ENCODE measurements around the gene SLFN12. TPM values are rescaled to one million over a fixed set of nuclear protein-coding genes. Genes with fewer than 3 reads are reported as not detected.

The SLFN12 gene
- total RNA-seq, 2 donors from 2014 or later, result 4.9 to 6.0 TPM

GRCh38 chr17:35449371-35449931 lies 17.2 kb upstream of the SLFN12 start:
- ATAC-seq (peak; percentile 16), DNase-seq (peak in 2 of 4 donors; percentile 27 to 33)
- Histone ChIP-seq H3K9me3 (no peaks in the 10 kb centered on the region), H3K4me3 (no peak overlapping the region), H3K27me3 (peaks cover 0 to 5% of the 10 kb centered on the region in 2 donors), H3K4me1 (peaks cover 17% of the 10 kb centered on the region), H3K27ac (no peak overlapping the region), H3K36me3 (replicated peaks in 1 of 2; ENCODE audit: insufficient read depth in 1 of 2, low read depth in 2 of 2) (no peaks in the 10 kb centered on the region)
- 8 to 13% methylated on average over 32 to 36 of the region's 36 CpGs for WGBS, 2 donors
- intact Hi-C loops (cut with DNase I), result no loop called here
- no peak for TF ChIP-seq CTCF (IDR thresholded peaks at IDR 0.05)
- TF ChIP-seq POLR2A (IDR thresholded peaks at IDR 0.05), result no peak

- H3K4me3 ChIP-seq, result no peak overlapping the region
- 17 to 28% methylated on average over 9 to 16 of the region's 16 CpGs for WGBS, 2 donors
- no peak for DNase-seq
- ATAC-seq, result no peak
- H3K27me3 ChIP-seq, result peaks cover 0 to 5% of the 10 kb centered on the region in 2 donors
- peaks cover 17% of the 10 kb centered on the region for H3K4me1 ChIP-seq
- H3K27ac ChIP-seq, result no peak overlapping the region
- intact Hi-C loops (cut with DNase I), result no loop called here
- TF ChIP-seq POLR2A (IDR thresholded peaks at IDR 0.05), result no peak
- TF ChIP-seq CTCF (IDR thresholded peaks at IDR 0.05), result no peak
- no peaks in the 10 kb centered on the region for H3K9me3 ChIP-seq
- no peaks in the 10 kb centered on the region for H3K36me3 ChIP-seq (replicated peaks in 1 of 2; ENCODE audit: insufficient read depth in 1 of 2, low read depth in 2 of 2)
Observed at GRCh38 chr17:35448899-35449227, 16.6 kb upstream of the SLFN12 start.

- Histone ChIP-seq H3K9me3 (no peaks in the 10 kb centered on the region), H3K27me3 (peaks cover 0 to 5% of the 10 kb centered on the region in 2 donors), H3K27ac (peak within 1 kb of the TSS in 3 of 4 donors; percentile 50 to 63 (median 59)), H3K4me1 (peaks cover 17% of the 10 kb centered on the region), H3K36me3 (replicated peaks in 1 of 2; ENCODE audit: insufficient read depth in 1 of 2, low read depth in 2 of 2) (no peaks in the 10 kb centered on the region), H3K4me3 (peak within 1 kb of the TSS; percentile 32 to 36)
- DNase-seq (peak; percentile 66 to 83 (median 73)), ATAC-seq (peak; percentile 91)
- WGBS, 2 donors, result 2% methylated on average over 10 to 41 of the region's 44 CpGs
- intact Hi-C loops (cut with DNase I), result no loop called here
- TF ChIP-seq CTCF (IDR thresholded peaks at IDR 0.05) (no peak), POLR2A (IDR thresholded peaks at IDR 0.05) (peak in 2 of 3 donors; percentile 25 to 27)
Observed at GRCh38 chr17:35448214-35448898, 16.1 kb upstream of the SLFN12 start, which contains the start of gene SLFN13. Gene SLFN13, minus strand, starts transcription at chr17:35448766. Its CDS starts 3,086 bp downstream, at chr17:35445680.

GRCh38 chr17:35447499-35447898 lies 15.2 kb upstream of the SLFN12 start:
- Histone ChIP-seq H3K9me3 (no peaks in the 10 kb centered on the region), H3K27ac (no peak overlapping the region), H3K27me3 (peaks cover 0 to 5% of the 10 kb centered on the region in 2 donors), H3K4me3 (no peak overlapping the region), H3K4me1 (peaks cover 17% of the 10 kb centered on the region), H3K36me3 (replicated peaks in 1 of 2; ENCODE audit: insufficient read depth in 1 of 2, low read depth in 2 of 2) (no peaks in the 10 kb centered on the region)
- DNase-seq, result no peak
- WGBS, 2 donors, result 39 to 49% methylated on average over 3 of the region's 3 CpGs
- no peak for TF ChIP-seq POLR2A (IDR thresholded peaks at IDR 0.05)
- no peak for TF ChIP-seq CTCF (IDR thresholded peaks at IDR 0.05)
- intact Hi-C loops (cut with DNase I), result no loop called here
- no peak for ATAC-seq

GRCh38 chr17:35438433-35438832 lies 6.1 kb upstream of the SLFN12 start:
- no peak for DNase-seq
- intact Hi-C loops (cut with DNase I), result no loop called here
- TF ChIP-seq CTCF (IDR thresholded peaks at IDR 0.05) (no peak), POLR2A (IDR thresholded peaks at IDR 0.05) (no peak)
- H3K27ac ChIP-seq, result no peak overlapping the region
- H3K4me3 ChIP-seq, result no peak overlapping the region
- H3K9me3 ChIP-seq, result no peaks in the 10 kb centered on the region
- no peak for ATAC-seq
- peaks cover 7% of the 10 kb centered on the region for H3K4me1 ChIP-seq
- H3K36me3 ChIP-seq (replicated peaks in 1 of 2; ENCODE audit: insufficient read depth in 1 of 2, low read depth in 2 of 2), result no peaks in the 10 kb centered on the region
- no peaks in the 10 kb centered on the region for H3K27me3 ChIP-seq
